ENCODE data around the gene TRAFD1.
"Not testable (repeated sequence)": the region's sequence is repeated elsewhere in the genome, so short reads cannot be mapped to it uniquely, and the experiment has no call there.

TRAFD1 gene

GRCh38 chr12:112108202-112109079 is 16.9 kb upstream of the TRAFD1 start, which contains the start of gene NAA25:
Gene NAA25, minus strand, starts transcription at chr12:112108783. Its CDS starts 10 bp downstream, at chr12:112108773.
- peak; percentile 89 for ATAC-seq
- H3K4me1 Mint-ChIP-seq: peaks cover 68% of the 10 kb centered on the region
- DNase-seq: peak; percentile 86 to 87

GRCh38 chr12:112110787-112111662 is 14.3 kb upstream of the TRAFD1 start:
- DNase-seq, H3K27me3 Mint-ChIP-seq: not testable (repeated sequence)
- peaks cover 43% of the 10 kb centered on the region for H3K4me1 Mint-ChIP-seq

More at GRCh38 chr12:112108202-112109079, 16.9 kb upstream of the TRAFD1 start, which contains the start of gene NAA25:
- no peaks in the 10 kb centered on the region for H3K27me3 Mint-ChIP-seq
- H3K27ac Mint-ChIP-seq: peak within 1 kb of the TSS; percentile 99
- peak within 1 kb of the TSS; percentile 94 to 95 for H3K4me3 Mint-ChIP-seq
- no peaks in the 10 kb centered on the region for H3K9me3 Mint-ChIP-seq

GRCh38 chr12:112111931-112112330 is 13.4 kb upstream of the TRAFD1 start:
- Mint-ChIP-seq H3K27me3 (no peaks in the 10 kb centered on the region), H3K4me1 (peaks cover 41% of the 10 kb centered on the region), H3K4me3 (peak overlapping the region in 1 of 2 donors; percentile 10), H3K27ac (no peak overlapping the region), H3K9me3 (no peaks in the 10 kb centered on the region)
- no peak for ATAC-seq
- no peak for DNase-seq

More at GRCh38 chr12:112110787-112111662, 14.3 kb upstream of the TRAFD1 start:
- H3K4me3 Mint-ChIP-seq, ATAC-seq, H3K9me3 Mint-ChIP-seq: not testable (repeated sequence)
- peak overlapping the region in 1 of 2 donors; percentile 6 for H3K27ac Mint-ChIP-seq

GRCh38 chr12:112112409-112113133 is 12.8 kb upstream of the TRAFD1 start:
- H3K4me3 Mint-ChIP-seq: peak overlapping the region in 1 of 2 donors; percentile 9
- ATAC-seq (no peak), DNase-seq (no peak)
- no peaks in the 10 kb centered on the region for H3K9me3 Mint-ChIP-seq
- peaks cover 39% of the 10 kb centered on the region for H3K4me1 Mint-ChIP-seq
- no peaks in the 10 kb centered on the region for H3K27me3 Mint-ChIP-seq
- no peak overlapping the region for H3K27ac Mint-ChIP-seq

- no peak for DNase-seq
- Mint-ChIP-seq H3K4me1 (peaks cover 28% of the 10 kb centered on the region), H3K27me3 (no peaks in the 10 kb centered on the region), H3K4me3 (no peak overlapping the region), H3K9me3 (no peaks in the 10 kb centered on the region), H3K27ac (no peak overlapping the region)
- ATAC-seq: no peak
These were observed 9.9 kb upstream of the TRAFD1 start for GRCh38 chr12:112115259-112116045.

GRCh38 chr12:112116232-112117060 is 8.9 kb upstream of the TRAFD1 start:
- DNase-seq (no peak), ATAC-seq (peak; percentile 80)
- Mint-ChIP-seq H3K27me3 (no peaks in the 10 kb centered on the region), H3K4me1 (peaks cover 23% of the 10 kb centered on the region), H3K27ac (peak overlapping the region; percentile 70 to 89), H3K9me3 (no peaks in the 10 kb centered on the region), H3K4me3 (peak overlapping the region; percentile 13 to 27)

- H3K9me3 Mint-ChIP-seq: no peaks in the 10 kb centered on the region
- no peak for ATAC-seq
- H3K4me1 Mint-ChIP-seq: peaks cover 13% of the 10 kb centered on the region
- no peaks in the 10 kb centered on the region for H3K27me3 Mint-ChIP-seq
- no peak overlapping the region for H3K4me3 Mint-ChIP-seq
- DNase-seq: no peak
- no peak overlapping the region for H3K27ac Mint-ChIP-seq
These were observed 7.7 kb upstream of the TRAFD1 start for GRCh38 chr12:112117685-112118084.

GRCh38 chr12:112121780-112122565 is 3.4 kb upstream of the TRAFD1 start:
- DNase-seq (no peak), ATAC-seq (no peak)
- Mint-ChIP-seq H3K9me3 (no peaks in the 10 kb centered on the region), H3K4me3 (no peak overlapping the region), H3K4me1 (peaks cover 13% of the 10 kb centered on the region), H3K27ac (no peak overlapping the region), H3K27me3 (no peaks in the 10 kb centered on the region)

GRCh38 chr12:112122823-112123690 is 2.3 kb upstream of the TRAFD1 start:
- H3K4me3 Mint-ChIP-seq: no peak overlapping the region

GRCh38 chr12:112124918-112125249 is 476 bp upstream of the TRAFD1 start:
- ATAC-seq: no peak
- Mint-ChIP-seq H3K27ac (no peak overlapping the region), H3K27me3 (no peaks in the 10 kb centered on the region), H3K4me1 (peaks cover 37% of the 10 kb centered on the region), H3K4me3 (peak overlapping the region in 1 of 2 donors; percentile 83), H3K9me3 (no peaks in the 10 kb centered on the region)
- no peak for DNase-seq

More at GRCh38 chr12:112122823-112123690, 2.3 kb upstream of the TRAFD1 start:
- ATAC-seq (no peak), DNase-seq (no peak)
- no peaks in the 10 kb centered on the region for H3K27me3 Mint-ChIP-seq
- no peaks in the 10 kb centered on the region for H3K9me3 Mint-ChIP-seq
- H3K4me1 Mint-ChIP-seq: peaks cover 19% of the 10 kb centered on the region
- no peak overlapping the region for H3K27ac Mint-ChIP-seq

GRCh38 chr12:112126000-112126438 is 659 bp downstream of the TRAFD1 start:
- H3K4me1 Mint-ChIP-seq: peaks cover 49% of the 10 kb centered on the region
- H3K4me3 Mint-ChIP-seq: peak overlapping the region; percentile 83 to 94
- no peaks in the 10 kb centered on the region for H3K27me3 Mint-ChIP-seq
- no peak for DNase-seq
- H3K9me3 Mint-ChIP-seq: no peaks in the 10 kb centered on the region
- peak overlapping the region; percentile 67 to 96 for H3K27ac Mint-ChIP-seq
- no peak for ATAC-seq

GRCh38 chr12:112126911-112127310 is 1.6 kb downstream of the TRAFD1 start:
- ATAC-seq (no peak), DNase-seq (no peak)
- Mint-ChIP-seq H3K4me1 (peaks cover 57% of the 10 kb centered on the region), H3K27me3 (no peaks in the 10 kb centered on the region), H3K4me3 (peak overlapping the region; percentile 83 to 94), H3K9me3 (no peaks in the 10 kb centered on the region), H3K27ac (peak overlapping the region; percentile 24 to 67)
